ENCODE data around the gene JHY. TPM values are rescaled to one million over a fixed set of nuclear protein-coding genes. Genes with fewer than 3 reads are reported as not detected.

The JHY gene
- total RNA-seq, 1 experiment from 2014 or later, result 2.6 TPM

- H3K36me3 ChIP-seq, result no peaks in the 10 kb centered on the region
- no peak overlapping the region for H3K27ac ChIP-seq
- no peaks in the 10 kb centered on the region for H3K27me3 ChIP-seq (replicated peaks)
- no peak overlapping the region for H3K4me3 ChIP-seq
- no peaks in the 10 kb centered on the region for H3K9me3 ChIP-seq (replicated peaks)
- H3K4me1 ChIP-seq (replicated peaks), result no peaks in the 10 kb centered on the region
- no peak for DNase-seq (ENCODE audit: low read depth in 1 of 2, low spot score in 2 of 2)
These were observed 50.9 kb downstream of the JHY start for GRCh38 chr11:122933416-122933815.

- no peak overlapping the region for H3K27ac ChIP-seq
- H3K9me3 ChIP-seq (replicated peaks), result no peaks in the 10 kb centered on the region
- no peak for DNase-seq (ENCODE audit: low read depth in 1 of 2, low spot score in 2 of 2)
- no peaks in the 10 kb centered on the region for H3K36me3 ChIP-seq
- H3K4me3 ChIP-seq, result no peak overlapping the region
- no peaks in the 10 kb centered on the region for H3K4me1 ChIP-seq (replicated peaks)
- no peaks in the 10 kb centered on the region for H3K27me3 ChIP-seq (replicated peaks)
These were observed 55.4 kb downstream of the JHY start for GRCh38 chr11:122937983-122938382.

- Histone ChIP-seq H3K27ac (no peak overlapping the region), H3K4me1 (replicated peaks) (no peaks in the 10 kb centered on the region), H3K4me3 (no peak overlapping the region), H3K27me3 (replicated peaks) (no peaks in the 10 kb centered on the region), H3K9me3 (replicated peaks) (no peaks in the 10 kb centered on the region), H3K36me3 (no peaks in the 10 kb centered on the region)
- no peak for DNase-seq (ENCODE audit: low read depth in 1 of 2, low spot score in 2 of 2)
These were observed 56.0 kb downstream of the JHY start for GRCh38 chr11:122938557-122938956.

- Histone ChIP-seq H3K27ac (no peak overlapping the region), H3K4me3 (no peak overlapping the region), H3K9me3 (replicated peaks) (no peaks in the 10 kb centered on the region), H3K36me3 (no peaks in the 10 kb centered on the region), H3K4me1 (replicated peaks) (no peaks in the 10 kb centered on the region), H3K27me3 (replicated peaks) (no peaks in the 10 kb centered on the region)
- DNase-seq (ENCODE audit: low read depth in 1 of 2, low spot score in 2 of 2), result no peak
These were observed 68.7 kb downstream of the JHY start for GRCh38 chr11:122951211-122951610.

- no peak for DNase-seq (ENCODE audit: low read depth in 1 of 2, low spot score in 2 of 2)
- Histone ChIP-seq H3K4me1 (replicated peaks) (no peaks in the 10 kb centered on the region), H3K9me3 (replicated peaks) (no peaks in the 10 kb centered on the region), H3K27me3 (replicated peaks) (no peaks in the 10 kb centered on the region), H3K36me3 (no peaks in the 10 kb centered on the region), H3K4me3 (no peak overlapping the region), H3K27ac (no peak overlapping the region)
These were observed 71.9 kb downstream of the JHY start for GRCh38 chr11:122954455-122954854.

- H3K27me3 ChIP-seq (replicated peaks), result no peaks in the 10 kb centered on the region
These were observed 81.4 kb downstream of the JHY start for GRCh38 chr11:122963961-122964360.

GRCh38 chr11:122976061-122976733, 93.6 kb downstream of the JHY start:
- no peak for DNase-seq (ENCODE audit: low read depth in 1 of 2, low spot score in 2 of 2)
- no peaks in the 10 kb centered on the region for H3K4me1 ChIP-seq (replicated peaks)
- H3K9me3 ChIP-seq (replicated peaks), result no peaks in the 10 kb centered on the region
- H3K27me3 ChIP-seq (replicated peaks), result peaks cover 19% of the 10 kb centered on the region
- H3K36me3 ChIP-seq, result no peaks in the 10 kb centered on the region
- H3K27ac ChIP-seq, result no peak overlapping the region
- H3K4me3 ChIP-seq, result no peak overlapping the region

More at GRCh38 chr11:122963961-122964360, 81.4 kb downstream of the JHY start:
- no peak for DNase-seq (ENCODE audit: low read depth in 1 of 2, low spot score in 2 of 2)
- Histone ChIP-seq H3K9me3 (replicated peaks) (no peaks in the 10 kb centered on the region), H3K4me3 (no peak overlapping the region), H3K27ac (no peak overlapping the region), H3K36me3 (no peaks in the 10 kb centered on the region), H3K4me1 (replicated peaks) (no peaks in the 10 kb centered on the region)

- Histone ChIP-seq H3K4me3 (no peak overlapping the region), H3K27me3 (replicated peaks) (peaks cover 23% of the 10 kb centered on the region), H3K9me3 (replicated peaks) (no peaks in the 10 kb centered on the region), H3K4me1 (replicated peaks) (no peaks in the 10 kb centered on the region), H3K27ac (no peak overlapping the region), H3K36me3 (no peaks in the 10 kb centered on the region)
- no peak for DNase-seq (ENCODE audit: low read depth in 1 of 2, low spot score in 2 of 2)
These were observed 94.3 kb downstream of the JHY start for GRCh38 chr11:122976734-122977469.

- DNase-seq (ENCODE audit: low read depth in 1 of 2, low spot score in 2 of 2), result no peak
- H3K4me1 ChIP-seq (replicated peaks), result no peaks in the 10 kb centered on the region
- H3K27me3 ChIP-seq (replicated peaks), result peaks cover 27% of the 10 kb centered on the region
- no peak overlapping the region for H3K4me3 ChIP-seq
- H3K27ac ChIP-seq, result no peak overlapping the region
- no peaks in the 10 kb centered on the region for H3K36me3 ChIP-seq
- no peaks in the 10 kb centered on the region for H3K9me3 ChIP-seq (replicated peaks)
These were observed 95.1 kb downstream of the JHY start for GRCh38 chr11:122977470-122978298.

GRCh38 chr11:122978299-122978620, 95.7 kb downstream of the JHY start:
- Histone ChIP-seq H3K9me3 (replicated peaks) (no peaks in the 10 kb centered on the region), H3K27me3 (replicated peaks) (peaks cover 27% of the 10 kb centered on the region), H3K27ac (no peak overlapping the region), H3K36me3 (no peaks in the 10 kb centered on the region), H3K4me3 (no peak overlapping the region), H3K4me1 (replicated peaks) (no peaks in the 10 kb centered on the region)
- no peak for DNase-seq (ENCODE audit: low read depth in 1 of 2, low spot score in 2 of 2)

- Histone ChIP-seq H3K4me1 (replicated peaks) (no peaks in the 10 kb centered on the region), H3K9me3 (replicated peaks) (no peaks in the 10 kb centered on the region), H3K36me3 (no peaks in the 10 kb centered on the region), H3K4me3 (no peak overlapping the region), H3K27me3 (replicated peaks) (peaks cover 27% of the 10 kb centered on the region), H3K27ac (no peak overlapping the region)
- DNase-seq (ENCODE audit: low read depth in 1 of 2, low spot score in 2 of 2), result no peak
These were observed 96.7 kb downstream of the JHY start for GRCh38 chr11:122979103-122979814.

- no peak for DNase-seq (ENCODE audit: low read depth in 1 of 2, low spot score in 2 of 2)
- peaks cover 32% of the 10 kb centered on the region for H3K27me3 ChIP-seq (replicated peaks)
These were observed 97.4 kb downstream of the JHY start for GRCh38 chr11:122979815-122980595.

More at GRCh38 chr11:122979815-122980595, 97.4 kb downstream of the JHY start:
- Histone ChIP-seq H3K9me3 (replicated peaks) (no peaks in the 10 kb centered on the region), H3K36me3 (no peaks in the 10 kb centered on the region), H3K4me3 (no peak overlapping the region), H3K27ac (no peak overlapping the region), H3K4me1 (replicated peaks) (no peaks in the 10 kb centered on the region)

All from SJSA1 (cell line).